Activated naive CD4-positive, alpha-beta T cell treated with anti-CD3 and anti-CD28 coated beads for 36 hours (primary cell): ENCODE data around the gene ADPRH. TPM values are rescaled to one million over a fixed set of nuclear protein-coding genes. Genes with fewer than 3 reads are reported as not detected.

Experiments
- CTCF ChIA-PET: fragments of 350-600 bp; sonication (Branson Sonifier 250); formaldehyde crosslinking; loops from one replicate; lab custom pipeline; 2021; ENCODE audit warnings: antibody characterized with exemption; lab: Charles Lee
- DNase-seq: peaks from one replicate; pipeline ENCODE4 v3.0.0-alpha.2; 2020
- H3K27ac Mint-ChIP-seq: one replicate; pipeline ENCODE4 v1.8.0; 2021; ENCODE audit warnings: mild to moderate bottlenecking, mixed read lengths
- H3K27me3 Mint-ChIP-seq: one replicate; pipeline ENCODE4 v1.8.0; 2021; ENCODE audit warnings: low read depth, mixed read lengths
- H3K36me3 Mint-ChIP-seq: one replicate; pipeline ENCODE4 v1.8.0; 2021; ENCODE audit warnings: low read depth, mixed read lengths
- H3K4me1 Mint-ChIP-seq: one replicate; pipeline ENCODE4 v1.8.0; 2021; ENCODE audit warnings: low read depth, mixed read lengths
- H3K4me3 Mint-ChIP-seq: one replicate; pipeline ENCODE4 v1.8.0; 2021; ENCODE audit warnings: mild to moderate bottlenecking, moderate library complexity, mixed read lengths
- H3K9me3 Mint-ChIP-seq: one replicate; pipeline ENCODE4 v1.8.0; 2021; ENCODE audit warnings: mixed read lengths
- intact Hi-C: fragments of 100-400 bp; cut with micrococcal nuclease; formaldehyde crosslinking; loops from one replicate; pipeline ENCODE4 v1.15.1; 2023
- total RNA-seq, 2 experiments: library from RNA; stranded (reverse); gene quantifications; one replicate each; pipeline ENCODE4 v1.2.3, GENCODE V29; 2021

Gene ADPRH
- total RNA-seq, 2 experiments from 2014 or later: 2.6 to 3.1 TPM

DNA sequence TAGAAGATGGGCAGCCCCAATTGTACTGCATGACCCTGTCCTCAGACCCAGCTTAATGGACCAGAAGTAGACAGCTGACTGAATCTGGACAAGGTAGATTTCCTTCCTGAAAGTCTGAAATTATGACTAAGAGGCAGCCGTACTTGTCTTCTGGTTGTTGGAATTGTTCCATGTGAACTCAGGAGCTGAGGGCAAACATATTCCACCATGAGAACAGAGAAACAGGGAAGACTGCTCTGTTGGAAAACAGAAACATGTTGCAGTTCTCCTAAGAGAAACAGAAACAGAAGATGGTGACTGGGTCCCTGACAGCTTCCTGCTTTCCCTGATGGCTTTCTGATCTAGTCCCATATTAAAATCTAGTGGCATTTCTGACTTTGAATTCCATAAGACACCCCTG, 57.0 kb downstream of the ADPRH start:
- Mint-ChIP-seq H3K4me3 (no peak overlapping the region), H3K36me3 (peaks cover 13% of the 10 kb centered on the region), H3K27me3 (peaks cover 3% of the 10 kb centered on the region), H3K9me3 (peaks cover 2% of the 10 kb centered on the region), H3K27ac (no peak overlapping the region), H3K4me1 (peaks cover 26% of the 10 kb centered on the region)
- CTCF ChIA-PET: interaction anchor here (0.9 kb wide), 1 partner anchor 77 kb away, joined by 3 read pairs; no protein-coding TSS in a partner anchor
- DNase-seq: no peak
- intact Hi-C loops: no loop called here

GRCh38 chr3:119636891-119637611, 57.8 kb downstream of the ADPRH start:
- Mint-ChIP-seq H3K9me3 (peaks cover 3% of the 10 kb centered on the region), H3K27ac (no peak overlapping the region), H3K36me3 (peaks cover 17% of the 10 kb centered on the region), H3K27me3 (peaks cover 2% of the 10 kb centered on the region), H3K4me3 (no peak overlapping the region), H3K4me1 (peaks cover 28% of the 10 kb centered on the region)
- CTCF ChIA-PET: interaction anchor here (0.6 to 0.9 kb wide), 2 partner anchors 78 to 780 kb away, joined by 3 read pairs; no protein-coding TSS in a partner anchor
- DNase-seq: no peak
- intact Hi-C loops: no loop called here

GRCh38 chr3:119637679-119638477, 58.6 kb downstream of the ADPRH start:
- no peak overlapping the region for H3K4me3 Mint-ChIP-seq
- intact Hi-C loops: loop anchor here (1.0 to 2.0 kb wide), 5 partner anchors 27 to 397 kb away; partner anchors contain the start of genes ARHGAP31 and B4GALT4

More at GRCh38 chr3:119637679-119638477, 58.6 kb downstream of the ADPRH start:
- peak; percentile 19 for DNase-seq
- Mint-ChIP-seq H3K27ac (peak overlapping the region; percentile 91), H3K4me1 (peaks cover 36% of the 10 kb centered on the region), H3K9me3 (peaks cover 3% of the 10 kb centered on the region), H3K36me3 (peaks cover 22% of the 10 kb centered on the region), H3K27me3 (no peaks in the 10 kb centered on the region)
- CTCF ChIA-PET: interaction anchor here (0.6 kb wide), 1 partner anchor 779 kb away, joined by 3 read pairs; no protein-coding TSS in a partner anchor

Other genes starting within 250 kb of the ADPRH start
- gene TMEM39A, start 115.9 kb upstream of the ADPRH start, total RNA-seq: 10 to 100 TPM; 21.4 to 26.9 TPM
- gene POGLUT1, start 110.5 kb upstream of the ADPRH start, total RNA-seq: 1 to 10 TPM; 7.6 to 8.0 TPM
- gene TIMMDC1, start 80.9 kb upstream of the ADPRH start, total RNA-seq: 10 to 100 TPM; 75.6 to 83.8 TPM
- under 1 TPM; 0.14 to 0.40 TPM for gene CD80, start 19.9 kb upstream of the ADPRH start, total RNA-seq
- gene PLA1A, start 18.4 kb downstream of the ADPRH start, total RNA-seq: under 1 TPM in 1 of 2 experiments, not detected in 1; 0.19 TPM
- gene POPDC2, start 81.1 kb downstream of the ADPRH start, total RNA-seq: 1 to 10 TPM in 1 of 2 experiments, under 1 TPM in 1; 0.72 to 1.5 TPM
- gene COX17, start 97.9 kb downstream of the ADPRH start, total RNA-seq: 100 to 1,000 TPM; 104 to 113 TPM
- gene CFAP91, start 123.5 kb downstream of the ADPRH start, total RNA-seq: under 1 TPM; 0.26 to 0.57 TPM
- gene NR1I2, start 202.6 kb downstream of the ADPRH start, total RNA-seq: under 1 TPM; 0.88 to 0.89 TPM